HL-60 (cell line): ENCODE results near the gene EIF3A.

ENCODE experiments used
- DNase-seq, 2 experiments: peaks; one replicate each; pipeline ENCODE4 v3.0.0-alpha.2; 2010 to 2020; ENCODE audit warnings: low read depth in 1 of 2, low spot score in 1 of 2
- H3K27ac ChIP-seq: fragments of 250-450 bp; sonication (Bioruptor Pico); replicated peaks from 2 replicates; pipeline ENCODE4 v1.5.1; 2020; ENCODE audit warnings: mild to moderate bottlenecking, moderate library complexity
- H3K27me3 ChIP-seq: fragments of 250-450 bp; sonication (Bioruptor Pico); 2 replicates; pipeline ENCODE4 v1.5.1; 2021; ENCODE audit warnings: mild to moderate bottlenecking, moderate library complexity; ENCODE audit not compliant: insufficient read depth, poor library complexity, severe bottlenecking
- H3K4me3 ChIP-seq: replicated peaks from 2 replicates; pipeline ENCODE4 v1.5.1; 2011; ENCODE audit warnings: mild to moderate bottlenecking, control low read depth, low read length; ENCODE audit not compliant: insufficient read depth
- CTCF ChIP-seq: IDR thresholded peaks from one replicate; pipeline ENCODE4 v1.5.1; 2011; ENCODE audit warnings: low read length, control low read depth, inconsistent platforms; ENCODE audit not compliant: insufficient read depth
- GABPA ChIP-seq: IDR thresholded peaks from 2 replicates; pipeline ENCODE4 v1.6.1; 2012; ENCODE audit warnings: low read depth
- POLR2AphosphoS5 ChIP-seq: IDR thresholded peaks from 2 replicates; pipeline ENCODE4 v1.6.1; 2012; ENCODE audit warnings: low read depth
- REST ChIP-seq: IDR thresholded peaks from 2 replicates; pipeline ENCODE4 v1.6.1; 2012; ENCODE audit warnings: low read depth; ENCODE audit not compliant: insufficient replicate concordance
- SPI1 ChIP-seq: IDR thresholded peaks from 2 replicates; pipeline ENCODE4 v1.6.1; 2012; ENCODE audit warnings: low read depth, mild to moderate bottlenecking, borderline replicate concordance

Gene EIF3A

GRCh38 chr10:119005362-119006043 lies 75.1 kb downstream of the EIF3A start:
- no peak overlapping the region for H3K27ac ChIP-seq
- no peaks in the 10 kb centered on the region for H3K27me3 ChIP-seq
- H3K4me3 ChIP-seq, result no peak overlapping the region
- no peak for DNase-seq
- no peak for TF ChIP-seq GABPA
- TF ChIP-seq REST, result no peak
- TF ChIP-seq POLR2AphosphoS5, result no peak
- TF ChIP-seq SPI1, result no peak
- TF ChIP-seq CTCF, result no peak

GRCh38 chr10:119003572-119004289 lies 76.9 kb downstream of the EIF3A start:
- Histone ChIP-seq H3K27ac (no peak overlapping the region), H3K27me3 (no peaks in the 10 kb centered on the region), H3K4me3 (no peak overlapping the region)
- TF ChIP-seq REST (no peak), SPI1 (no peak), GABPA (no peak), CTCF (no peak), POLR2AphosphoS5 (no peak)
- no peak for DNase-seq

GRCh38 chr10:119001717-119002500 lies 78.7 kb downstream of the EIF3A start:
- no peak for DNase-seq
- no peak overlapping the region for H3K27ac ChIP-seq
- no peaks in the 10 kb centered on the region for H3K27me3 ChIP-seq
- TF ChIP-seq GABPA, result no peak
- no peak overlapping the region for H3K4me3 ChIP-seq

- Histone ChIP-seq H3K4me3 (no peak overlapping the region), H3K27me3 (no peaks in the 10 kb centered on the region), H3K27ac (no peak overlapping the region)
- DNase-seq, result no peak
- TF ChIP-seq REST (no peak), GABPA (no peak), SPI1 (no peak), POLR2AphosphoS5 (no peak), CTCF (no peak)
These were observed 82.4 kb downstream of the EIF3A start for GRCh38 chr10:118998183-118998582.
